NCI-H2081 treated with DMSO at 0.1 percent for 48 hours (cell line): ENCODE data around the gene SFXN2.
"Not testable (repeated sequence)": the region's sequence is repeated elsewhere in the genome, so short reads cannot be mapped to it uniquely, and the experiment has no call there.

Experiments
- DNase-seq: peaks from one replicate; lab custom pipeline; 2025; lab: John Stamatoyannopoulos, UW

Gene SFXN2

DNA sequence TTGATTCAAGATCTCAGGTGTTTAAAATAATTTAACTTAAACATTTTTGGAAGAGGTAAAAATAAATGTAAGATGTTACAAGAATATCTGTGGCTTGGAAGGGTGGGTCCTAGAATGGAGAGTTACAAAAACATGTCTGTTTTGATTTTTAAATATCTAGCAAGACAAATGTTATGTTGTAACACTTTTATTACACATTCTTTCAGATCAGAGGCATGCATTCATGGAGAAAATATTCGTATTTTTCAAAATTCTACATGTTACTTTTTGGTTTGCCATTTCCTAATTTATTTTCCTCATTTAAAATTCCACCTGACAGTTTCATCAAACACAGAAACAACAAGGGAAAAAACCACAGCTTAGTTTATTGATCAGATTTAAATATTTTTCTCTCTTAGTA, 39.3 kb downstream of the SFXN2 start:
- DNase-seq, result no peak

DNA sequence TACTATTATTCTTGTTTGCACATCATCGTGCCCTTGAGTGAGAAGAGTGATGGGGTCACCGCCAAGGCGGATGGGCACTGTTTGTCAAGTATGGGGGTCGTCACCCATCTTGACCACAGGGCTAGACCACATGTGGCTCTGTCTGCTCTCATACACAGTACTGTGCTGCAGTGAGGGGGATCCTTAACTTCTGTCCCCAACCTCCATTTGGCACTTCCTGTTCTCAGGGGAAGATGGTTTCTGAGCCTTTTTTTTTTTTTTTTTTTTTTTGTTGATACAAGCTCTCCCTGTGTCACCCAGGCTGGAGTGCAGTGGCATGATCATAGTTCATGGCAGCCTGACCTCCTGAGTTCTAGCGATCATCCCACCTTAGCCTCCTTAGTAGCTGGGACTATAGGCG, 42.9 kb downstream of the SFXN2 start:
- no peak for DNase-seq

DNA sequence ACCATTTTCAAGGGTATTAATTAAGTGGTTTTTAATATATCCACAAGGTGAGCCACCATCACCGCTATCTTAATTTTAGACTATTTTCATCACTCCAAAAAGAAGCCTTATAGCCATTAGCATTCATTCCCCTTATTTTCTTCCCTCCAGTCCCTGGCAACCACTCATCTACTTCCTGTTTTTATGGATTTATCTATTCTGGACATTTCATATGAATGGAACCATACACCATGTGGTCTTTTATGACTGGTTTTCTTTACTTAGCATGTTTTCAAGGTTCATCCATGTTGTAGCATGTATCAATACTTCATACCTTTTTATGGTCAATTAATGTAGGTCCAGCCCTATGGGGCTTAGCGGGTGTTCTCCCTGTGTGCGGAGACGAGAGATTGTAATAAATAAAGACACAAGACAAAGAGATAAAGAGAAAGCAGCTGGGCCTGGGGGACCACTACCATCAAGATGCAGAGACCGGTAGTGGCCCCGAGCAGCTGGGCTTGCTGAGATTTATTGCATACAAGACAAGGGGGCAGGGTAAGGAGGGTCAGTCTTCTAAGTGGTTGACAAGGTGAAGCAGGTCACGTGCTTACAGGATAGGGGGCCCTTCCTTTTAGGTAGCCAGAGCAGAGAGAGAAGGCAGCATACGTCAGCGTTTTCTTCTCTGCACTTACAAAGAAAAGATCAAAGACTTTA, 44.0 kb downstream of the SFXN2 start:
- no peak for DNase-seq

DNA sequence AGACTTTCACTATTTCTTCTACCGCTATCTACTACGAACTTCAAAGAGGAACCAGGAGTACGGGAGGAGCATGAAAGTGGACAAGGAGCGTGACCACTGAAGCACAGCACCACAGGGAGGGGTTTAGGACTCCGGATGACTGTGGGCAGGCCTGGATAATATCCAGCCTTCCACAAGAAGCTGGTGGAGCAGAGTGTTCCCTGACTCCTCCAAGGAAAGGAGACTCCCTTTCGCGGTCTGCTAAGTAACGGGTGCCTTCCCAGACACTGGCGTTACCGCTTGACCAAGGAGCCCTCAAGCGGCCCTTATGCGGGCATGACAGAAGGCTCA, 44.5 kb downstream of the SFXN2 start:
- DNase-seq, result not testable (repeated sequence)

DNA sequence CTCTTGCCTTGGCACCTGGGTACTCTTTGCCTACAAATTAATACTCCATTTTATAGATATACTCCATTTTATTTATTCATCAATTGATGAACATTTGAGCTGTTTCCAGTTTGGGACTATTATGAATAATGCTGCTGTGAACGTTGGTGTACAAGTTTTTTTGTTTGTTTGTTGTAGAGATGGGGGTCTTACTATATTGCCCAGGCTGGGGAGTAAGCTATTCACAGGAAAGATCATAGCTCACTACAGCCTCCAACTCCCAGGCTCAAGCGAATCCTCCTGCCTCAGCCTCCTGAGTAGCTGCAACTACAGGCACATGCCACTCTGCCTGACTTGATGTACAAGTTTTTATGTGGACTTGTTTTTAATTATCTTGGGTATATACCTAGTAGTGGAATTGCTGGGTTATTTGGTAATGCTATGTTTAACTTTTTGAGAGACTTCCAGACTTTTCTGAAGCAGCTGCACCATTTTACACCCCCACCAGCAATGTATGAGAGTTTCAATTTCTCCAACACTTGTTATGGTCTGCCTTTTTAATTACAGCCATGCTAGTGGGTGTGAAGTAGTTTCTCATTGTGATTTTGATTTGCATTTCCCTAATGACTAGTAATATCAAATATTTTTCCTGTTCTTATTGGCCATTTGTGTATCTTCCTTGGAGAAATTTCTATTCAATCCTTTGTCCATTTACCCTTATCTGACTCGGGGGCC, 45.2 kb downstream of the SFXN2 start:
- no peak for DNase-seq

DNA sequence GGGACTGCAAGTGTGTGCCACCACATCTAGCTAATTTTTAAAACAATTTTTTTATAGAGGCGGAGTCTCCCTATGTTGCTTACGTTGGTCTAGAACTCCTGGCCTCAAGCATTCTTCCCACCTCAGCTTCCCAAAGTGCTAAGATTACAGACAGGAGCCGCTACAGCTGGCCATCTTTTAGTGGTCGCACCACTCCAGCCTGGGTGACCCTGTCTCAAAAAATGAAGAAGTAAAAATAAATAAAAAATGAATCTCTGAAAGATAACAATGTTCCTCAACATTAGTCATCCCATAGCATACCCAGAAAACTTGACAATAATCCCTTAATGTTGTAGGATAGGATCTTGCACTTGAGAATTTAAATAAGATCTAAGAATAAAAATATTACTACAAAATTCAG, 47.5 kb downstream of the SFXN2 start:
- DNase-seq, result no peak

DNA sequence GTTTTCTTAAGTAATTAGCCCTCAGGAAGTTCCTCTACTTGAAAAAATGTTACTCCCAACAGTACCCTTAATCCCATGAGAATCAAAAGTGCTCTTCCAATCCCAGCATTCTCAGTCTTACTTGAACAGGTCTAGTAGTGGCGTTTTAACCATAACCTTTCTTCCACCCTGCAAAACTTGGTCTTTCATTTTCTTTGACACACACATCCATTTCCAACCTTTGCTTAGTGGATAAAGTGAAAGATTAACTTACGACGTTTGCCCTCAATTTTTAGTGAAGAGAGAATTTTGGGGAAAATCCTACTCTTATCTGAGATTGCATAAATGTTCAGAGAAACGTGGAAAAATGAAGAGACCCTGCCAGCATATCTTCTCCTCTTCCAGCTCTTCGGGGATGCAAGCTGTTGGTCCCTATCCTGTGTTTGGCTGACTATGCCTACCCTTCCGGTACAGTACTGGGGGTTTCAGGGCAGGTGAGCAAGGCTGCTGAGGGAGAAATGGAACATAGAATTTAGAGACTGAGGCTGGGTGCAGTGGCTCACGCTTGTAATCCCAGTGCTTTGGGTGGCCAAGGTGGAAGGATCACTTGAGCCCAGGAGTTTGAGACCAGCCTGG, 48.1 kb downstream of the SFXN2 start:
- no peak for DNase-seq

DNA sequence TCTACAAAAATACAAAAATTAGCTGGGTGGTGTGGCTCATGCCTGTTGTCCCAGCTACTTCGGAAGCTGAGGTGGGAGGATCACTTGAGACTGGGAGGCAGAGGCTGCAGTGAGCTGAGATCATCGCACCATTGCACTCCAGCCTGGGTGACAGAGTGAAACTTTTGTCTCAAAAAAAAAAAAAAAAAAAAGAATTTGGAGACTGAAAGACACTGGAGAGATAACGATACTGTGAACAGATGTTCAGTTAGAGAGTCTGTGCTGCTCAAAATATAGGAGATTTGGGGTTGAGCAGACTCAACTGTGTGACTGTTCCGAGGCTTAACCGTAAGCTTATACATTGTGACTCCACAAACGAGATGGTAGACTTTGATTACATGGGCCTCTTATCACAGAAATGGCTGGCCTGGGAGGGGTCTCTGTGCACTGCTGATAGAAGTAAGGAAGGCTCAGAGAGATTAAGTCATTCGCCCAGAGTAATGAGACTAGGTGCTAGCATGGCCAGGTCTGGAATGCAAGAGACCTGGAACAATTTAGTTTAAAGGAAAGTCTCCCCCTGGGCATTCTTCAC, 48.7 kb downstream of the SFXN2 start:
- DNase-seq, result no peak

DNA sequence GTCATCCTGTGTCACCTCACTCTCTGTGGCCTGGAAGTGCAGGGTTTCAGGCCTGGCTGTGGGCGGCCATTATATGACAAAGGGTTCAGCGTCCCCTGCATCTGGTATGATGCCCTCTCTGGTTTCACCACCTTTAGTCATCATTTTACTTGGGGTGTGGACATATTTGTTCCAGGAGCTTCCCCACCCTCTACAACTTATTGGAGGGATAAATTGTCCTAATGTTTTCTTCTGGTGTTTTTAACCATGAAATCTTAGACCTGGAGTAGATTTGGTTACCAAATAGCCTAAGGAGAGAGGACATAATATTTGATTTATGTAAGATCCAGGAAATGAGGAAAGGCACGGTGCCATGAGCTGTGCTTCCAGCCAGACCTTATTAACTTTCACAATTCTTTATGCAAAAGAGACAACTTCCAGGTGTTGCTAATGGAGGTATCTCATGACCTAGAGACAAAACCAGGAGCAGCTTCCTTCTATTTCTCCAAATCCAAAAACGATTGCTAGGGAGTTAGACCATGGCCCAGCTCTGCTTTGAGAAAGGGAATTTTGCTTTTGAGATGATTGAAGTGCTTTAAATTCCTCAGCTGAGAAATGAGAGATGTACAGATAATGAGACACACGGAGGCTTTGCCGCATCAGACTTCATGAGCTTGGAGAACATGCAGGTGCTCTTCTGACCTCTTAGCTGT, 50.2 kb downstream of the SFXN2 start:
- no peak for DNase-seq

DNA sequence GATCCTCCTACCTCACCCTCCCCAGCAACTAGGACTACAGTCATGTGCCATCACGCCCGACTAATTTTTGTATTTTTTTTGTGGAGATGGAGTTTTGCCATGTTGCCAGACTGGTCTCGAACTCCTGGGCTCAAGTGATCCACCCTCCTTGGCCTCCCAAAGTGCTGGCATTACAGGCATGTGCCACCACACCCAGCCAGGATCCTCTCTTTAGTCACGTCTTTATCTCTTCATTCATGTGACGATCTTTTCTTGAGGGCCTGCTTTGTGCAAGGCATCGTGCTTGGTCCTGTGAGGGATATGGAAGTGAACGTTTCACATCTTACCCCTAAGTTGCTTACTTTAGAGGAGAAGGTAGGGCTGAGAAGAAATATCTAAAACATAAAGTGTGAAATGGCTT, 50.9 kb downstream of the SFXN2 start:
- no peak for DNase-seq

DNA sequence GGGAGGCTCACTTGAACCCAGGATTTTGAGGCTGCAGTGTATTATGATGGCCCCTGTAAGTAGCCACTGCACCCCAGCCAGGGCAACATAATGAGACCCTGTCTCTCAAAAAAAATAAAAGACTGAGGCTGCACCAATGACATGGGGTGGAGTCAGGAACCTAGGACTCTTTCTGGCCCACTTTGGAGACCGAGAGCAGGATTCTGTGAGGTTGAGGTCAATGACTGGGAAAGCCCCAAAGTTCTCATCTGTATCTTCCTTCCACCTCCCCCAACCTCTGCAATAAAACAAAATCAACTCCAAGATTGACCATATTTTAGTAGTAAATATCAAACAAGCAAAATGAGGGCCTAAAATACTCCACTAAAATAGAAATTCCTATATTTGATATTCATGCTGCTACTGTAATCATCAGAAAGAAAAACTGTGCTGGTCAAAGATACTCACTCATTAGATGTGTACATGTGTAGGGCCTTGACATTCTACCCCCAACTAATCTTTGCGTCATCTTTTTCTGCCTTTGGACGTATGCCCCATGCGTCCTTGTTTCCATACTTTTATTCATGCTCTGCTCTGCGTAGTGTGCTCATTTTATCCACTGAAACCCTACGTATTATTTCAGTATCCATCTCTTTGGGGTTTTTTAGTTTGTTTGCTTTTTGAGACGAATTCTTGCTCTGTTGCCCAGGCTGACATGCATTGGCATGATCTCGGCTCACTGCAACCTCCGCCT, 53.2 kb downstream of the SFXN2 start:
- no peak for DNase-seq

DNA sequence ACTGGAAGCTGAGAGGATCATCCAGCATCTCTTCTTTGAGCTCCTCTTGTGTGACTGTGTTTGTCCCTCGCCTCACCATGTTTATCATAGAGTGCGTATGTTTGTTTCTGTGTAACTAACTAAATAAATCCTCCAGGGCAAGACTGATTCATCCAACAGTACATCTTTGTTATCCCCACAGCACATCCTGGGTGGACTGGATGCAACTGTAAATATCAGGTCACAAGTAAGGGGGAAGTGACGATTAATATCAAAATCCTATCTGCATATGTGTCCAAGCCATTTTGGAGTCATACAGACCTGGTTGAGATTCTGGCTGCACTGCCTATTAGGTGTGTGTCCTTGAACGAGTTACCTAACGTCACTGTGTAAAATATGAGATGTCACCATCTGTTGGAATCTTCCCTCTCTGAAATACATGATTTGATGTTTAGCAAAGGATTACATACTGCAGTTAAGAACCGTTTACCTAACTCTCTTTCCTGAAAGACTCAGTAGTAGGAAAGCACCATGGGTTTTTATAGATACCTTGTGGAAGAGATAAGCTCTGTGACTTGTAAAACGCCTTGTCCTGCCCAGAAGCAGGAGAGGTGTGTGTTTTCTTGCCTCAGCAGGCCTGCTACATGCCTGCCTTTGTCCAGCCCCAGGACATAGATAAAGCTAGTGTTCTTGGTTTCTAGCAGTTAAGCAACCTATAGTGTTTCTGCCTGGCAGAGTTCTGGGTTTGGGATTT, 55.1 kb downstream of the SFXN2 start:
- no peak for DNase-seq

DNA sequence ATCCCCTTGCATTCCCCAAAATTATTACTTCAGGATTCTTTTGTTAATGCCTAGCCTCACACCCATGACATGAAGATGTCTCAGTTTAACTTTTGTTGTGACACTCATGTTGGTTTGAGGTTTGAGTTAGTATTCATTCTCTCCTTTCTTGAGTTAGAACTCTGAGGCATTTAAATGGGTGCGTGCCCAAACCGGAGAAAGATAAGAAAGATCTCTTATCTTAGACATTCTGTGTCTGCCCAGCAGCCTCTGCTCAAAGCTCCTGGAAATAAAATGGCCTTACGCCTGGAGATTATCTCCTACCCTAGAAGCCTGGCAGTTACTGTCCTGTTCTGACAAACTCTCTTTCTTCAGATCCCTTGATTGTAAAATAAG, 55.7 kb downstream of the SFXN2 start:
- no peak for DNase-seq

DNA sequence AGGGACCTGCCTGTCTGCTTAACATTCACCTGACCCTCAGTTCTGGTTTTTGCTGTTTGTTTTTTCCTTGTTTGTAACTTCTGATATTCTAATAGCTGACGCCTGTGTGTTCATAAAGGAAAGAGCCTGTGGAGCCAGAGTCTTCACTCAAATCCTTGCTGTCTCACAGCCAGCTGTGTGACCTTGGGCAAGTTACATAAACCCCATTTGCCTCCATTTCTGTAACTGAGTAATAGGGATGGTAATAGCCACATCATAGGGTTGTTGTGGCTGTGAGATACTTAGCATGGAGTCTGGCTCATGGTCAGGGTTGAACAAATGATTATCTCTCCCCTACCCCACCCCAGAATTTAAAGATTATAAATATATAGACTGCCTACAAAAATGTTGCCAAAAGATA, 56.4 kb downstream of the SFXN2 start:
- no peak for DNase-seq

DNA sequence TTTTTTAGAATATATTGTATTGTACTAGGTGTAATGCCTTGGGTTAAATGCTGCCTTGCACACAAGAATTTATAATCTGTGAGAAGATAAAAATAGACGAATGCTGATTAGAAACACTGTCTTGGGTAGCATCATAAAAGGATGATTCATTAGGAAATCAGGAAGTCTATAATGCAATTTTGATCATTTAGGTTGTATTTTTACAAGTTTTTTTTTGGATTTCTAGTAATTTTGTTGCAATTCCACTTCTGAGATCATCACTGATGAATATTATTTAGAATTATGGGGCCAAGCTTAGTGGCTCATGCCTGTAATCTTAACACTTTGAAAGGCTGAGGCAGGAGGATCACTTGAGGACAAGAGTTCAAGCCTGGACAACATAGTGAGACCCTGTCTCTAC, 58.9 kb downstream of the SFXN2 start:
- no peak for DNase-seq

DNA sequence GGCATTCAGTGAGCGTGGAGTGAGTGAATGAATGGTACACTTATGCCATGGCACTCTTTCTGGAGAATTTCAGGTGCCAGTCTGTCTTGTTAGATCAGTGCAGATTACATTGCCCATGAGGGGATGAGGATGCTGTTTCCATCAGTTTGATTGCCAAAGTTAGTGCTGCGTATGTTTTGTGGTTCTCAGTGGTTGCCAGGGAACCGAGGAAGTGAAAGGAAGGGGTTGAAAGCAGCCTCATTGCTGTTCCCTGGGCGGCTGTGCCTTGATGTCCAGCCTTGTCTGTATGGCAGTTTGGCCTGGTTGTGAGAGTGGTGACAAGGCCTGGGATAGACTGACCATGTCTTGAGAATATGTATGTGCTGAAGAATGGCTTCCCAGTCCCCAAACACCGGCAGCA, 59.5 kb downstream of the SFXN2 start:
- no peak for DNase-seq

DNA sequence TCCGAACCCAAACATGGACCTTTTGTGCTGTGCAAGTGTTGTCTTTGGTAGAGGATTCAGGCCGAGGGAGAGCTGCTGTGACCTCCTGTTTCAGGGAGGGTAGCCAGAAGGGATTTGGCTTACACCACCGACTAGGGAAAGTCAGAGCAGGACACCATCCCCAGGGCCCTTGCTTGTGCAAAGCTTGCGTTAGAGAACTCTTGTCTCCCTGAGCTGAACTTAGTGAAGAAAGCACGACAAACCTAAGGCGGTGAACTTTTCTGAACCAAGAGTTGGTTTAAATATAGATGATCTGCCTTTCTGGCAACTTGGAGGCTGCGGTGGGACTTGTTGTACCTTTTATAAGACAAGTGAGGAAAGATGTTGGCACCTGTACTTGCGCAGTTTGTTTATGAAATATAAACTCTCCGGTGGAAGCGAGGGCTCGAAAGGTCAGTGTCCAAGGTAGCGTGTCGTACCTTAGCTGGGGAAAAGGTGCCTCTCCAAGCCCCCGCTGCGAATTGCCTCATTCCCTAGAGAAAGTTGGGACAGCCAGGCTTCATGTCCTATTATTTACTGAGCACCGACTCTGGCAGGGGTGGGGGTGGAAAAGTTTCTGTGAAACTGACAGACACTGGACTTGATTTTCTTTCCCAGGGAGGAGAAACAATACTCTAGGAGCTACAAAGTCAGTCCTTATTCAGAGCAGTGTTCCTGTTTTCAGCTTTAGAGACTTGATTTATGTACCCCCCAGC, 60.9 kb downstream of the SFXN2 start:
- DNase-seq, result no peak

DNA sequence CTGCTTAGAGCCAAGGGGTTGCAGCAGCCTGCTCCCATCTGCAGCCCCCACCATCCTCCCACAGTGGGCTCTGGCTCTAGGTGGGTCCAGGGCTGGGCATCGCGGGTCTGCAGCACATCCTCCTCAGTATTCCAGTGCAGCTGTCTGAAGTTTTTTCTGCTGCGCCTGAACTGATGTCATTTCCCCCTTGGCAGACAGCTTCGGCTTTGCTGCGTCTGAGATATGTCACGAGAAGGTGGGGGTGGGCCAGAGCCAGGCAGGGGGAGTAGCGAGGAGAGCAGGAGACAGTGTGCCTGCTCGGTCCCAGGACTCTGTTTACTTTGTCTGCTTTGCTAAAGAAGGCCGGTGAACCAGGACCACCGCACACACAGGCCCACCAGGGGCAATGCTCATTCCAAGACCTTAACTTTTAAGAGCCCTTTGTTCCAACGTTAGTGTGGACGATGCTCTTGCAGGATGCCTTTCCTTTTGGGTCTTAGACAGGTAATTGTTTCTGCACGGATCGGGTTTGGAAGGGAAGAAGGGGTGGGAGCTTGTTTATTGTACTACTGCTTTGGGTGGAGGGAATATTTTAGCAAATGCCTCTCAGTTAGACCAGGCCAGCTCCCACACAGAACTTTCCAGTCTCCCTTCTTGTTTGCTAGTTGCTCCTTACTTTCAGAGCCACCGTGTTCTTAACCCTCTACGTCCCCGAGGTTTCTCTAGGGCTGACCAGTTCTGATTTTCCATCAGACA, 61.7 kb downstream of the SFXN2 start:
- DNase-seq, result no peak

DNA sequence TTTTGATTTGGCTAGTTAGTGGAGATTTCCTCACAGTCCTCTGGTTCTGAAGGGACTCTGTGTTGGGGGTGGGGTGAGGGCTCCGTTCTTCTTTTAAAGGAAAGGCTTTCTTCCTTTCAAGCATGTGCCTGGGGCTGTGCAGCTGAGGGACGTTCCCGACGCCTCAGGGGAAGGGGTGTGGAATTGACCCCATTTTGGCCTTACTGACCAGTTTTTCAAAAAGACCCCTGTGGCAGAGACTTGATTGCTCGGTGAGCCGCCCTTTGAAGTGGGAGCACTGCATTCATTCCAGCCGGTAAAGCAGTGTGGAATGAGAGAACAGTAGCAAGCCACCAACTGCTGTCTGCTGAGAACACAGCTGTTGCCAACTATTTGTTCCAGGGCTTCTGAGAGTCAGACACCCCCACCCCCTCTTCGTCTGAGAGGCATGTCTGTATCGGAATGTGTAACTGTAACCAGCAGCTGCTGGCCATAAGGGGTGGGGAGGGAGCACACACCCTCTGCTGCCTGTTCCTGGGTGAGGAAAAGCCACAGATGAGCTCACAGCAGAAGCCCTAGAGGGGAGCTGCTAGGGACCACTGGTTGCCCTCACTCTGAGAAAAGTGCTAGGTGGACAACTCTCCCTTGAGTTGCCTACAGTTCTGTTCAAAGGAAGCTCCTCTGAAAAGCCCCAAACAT, 62.5 kb downstream of the SFXN2 start:
- no peak for DNase-seq
